Measurements from ENCODE around the gene ECHS1. TPM values are rescaled to one million over a fixed set of nuclear protein-coding genes. Genes with fewer than 3 reads are reported as not detected.

ECHS1 gene
- total and polyA plus RNA-seq, 9 of the 15 experiments (the other 6 are each of a cell fraction or from before 2014, with no cell fraction given), result 16.6 to 100 (median 68.1) TPM

- ChIA-PET POLR2A (no interaction called here), CTCF (ENCODE audit: low intra/inter-chr PET ratio) (no interaction called here)
- in situ Hi-C loops (cut with MboI), result no loop called here
- Histone ChIP-seq H3K4me2 (ENCODE audit: insufficient read depth, low read length) (no peak overlapping the region), H3K9ac (ENCODE audit: insufficient read depth in 1 of 2, low read depth in 2 of 2, low read length in 2 of 2) (peak overlapping the region in 1 of 2 experiments; percentile 78; a peak in 2 of 4 replicates), H3K4me1 (replicated peaks in 1 of 2; ENCODE audit: control insufficient read depth in 2 of 2, insufficient read depth in 2 of 2, low read length in 2 of 2) (peaks cover 15 to 62% of the 10 kb centered on the region in 2 experiments), H3K79me2 (ENCODE audit: control insufficient read depth, insufficient read depth, low read length) (peaks cover 12% of the 10 kb centered on the region), H4K20me1 (replicated peaks; ENCODE audit: control insufficient read depth, insufficient read depth, low read length) (no peaks in the 10 kb centered on the region), H3K27ac (ENCODE audit: extremely low read depth, low read depth, low read length) (no peak overlapping the region), H3K36me3 (ENCODE audit: control insufficient read depth, insufficient read depth, low read length) (peaks cover 27% of the 10 kb centered on the region; the same call in 1 of the 3 replicates), H3K27me3 (ENCODE audit: control insufficient read depth in 2 of 2, insufficient read depth in 2 of 2, low read length in 2 of 2) (no peaks in the 10 kb centered on the region), H3K4me3 (peak overlapping the region; percentile 11; the same call in 1 of the 2 replicates), H3K9me1 (ENCODE audit: control insufficient read depth, insufficient read depth, low read length) (no peaks in the 10 kb centered on the region), H3K9me3 (replicated peaks; ENCODE audit: control insufficient read depth, insufficient read depth, low read depth, low read length) (no peaks in the 10 kb centered on the region), H2AFZ (ENCODE audit: low read depth, low read length) (peak overlapping the region; percentile 79; the same call in 1 of the 2 replicates)
- FAIRE-seq (no peak), DNase-seq (ENCODE audit: extremely low read depth in 1 of 4, low spot score in 3 of 4) (no peak), ATAC-seq (no peak)
- 42% methylated on average over 14 of the region's 41 CpGs for WGBS (ENCODE audit: insufficient coverage, low coverage, missing lambda C conversion rate)
- intact Hi-C loops (cut with micrococcal nuclease), result loop anchor here (5.0 kb wide), 1 partner anchor 34 kb away; the partner anchor contains the start of gene MTG1
- TF ChIP-seq CSDE1 (IDR thresholded peaks at IDR 0.05) (no peak), VEZF1 (CRISPR knock-in tag; IDR thresholded peaks at IDR 0.05) (peak; percentile 19; the same call in 1 of the 2 replicates), ZNF668 (CRISPR knock-in tag; IDR thresholded peaks at IDR 0.05) (no peak)
- BruUV-seq (replicated peaks), result no TSS peak
These were observed 14.8 kb downstream of the ECHS1 start for GRCh38 chr10:133358162-133358924.
